ENCODE measurements around the gene C9orf152.
"Not testable (repeated sequence)": the region's sequence is repeated elsewhere in the genome, so short reads cannot be mapped to it uniquely, and the experiment has no call there.

The C9orf152 gene, protein sequence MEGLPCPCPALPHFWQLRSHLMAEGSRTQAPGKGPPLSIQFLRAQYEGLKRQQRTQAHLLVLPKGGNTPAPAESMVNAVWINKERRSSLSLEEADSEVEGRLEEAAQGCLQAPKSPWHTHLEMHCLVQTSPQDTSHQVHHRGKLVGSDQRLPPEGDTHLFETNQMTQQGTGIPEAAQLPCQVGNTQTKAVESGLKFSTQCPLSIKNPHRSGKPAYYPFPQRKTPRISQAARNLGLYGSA

DNA sequence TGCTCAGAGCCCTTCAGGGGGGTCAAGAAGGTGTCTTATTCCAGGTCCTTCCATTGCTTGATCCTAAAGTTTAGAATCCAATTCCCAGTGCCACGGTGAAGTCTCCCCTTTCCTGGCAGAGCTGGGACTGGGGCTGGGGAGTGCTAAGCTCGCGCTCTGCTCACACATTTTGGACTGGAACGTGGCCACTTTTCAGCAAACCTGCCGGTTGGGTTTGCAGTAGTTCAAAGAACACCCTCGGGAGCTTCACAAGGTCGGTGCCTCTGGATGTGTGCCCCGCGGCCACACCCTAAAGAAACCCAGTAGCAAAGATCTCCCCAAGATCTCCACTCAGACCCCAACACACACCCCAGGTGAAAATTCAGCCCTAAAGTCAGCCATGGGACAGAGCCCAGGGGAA is at the start of gene C9orf152:
C9orf152 (minus strand) TSS at position 129 of the 400 bp plus-strand sequence. CDS start 580 bp downstream, outside the sequence.
- no peak for DNase-seq

DNA sequence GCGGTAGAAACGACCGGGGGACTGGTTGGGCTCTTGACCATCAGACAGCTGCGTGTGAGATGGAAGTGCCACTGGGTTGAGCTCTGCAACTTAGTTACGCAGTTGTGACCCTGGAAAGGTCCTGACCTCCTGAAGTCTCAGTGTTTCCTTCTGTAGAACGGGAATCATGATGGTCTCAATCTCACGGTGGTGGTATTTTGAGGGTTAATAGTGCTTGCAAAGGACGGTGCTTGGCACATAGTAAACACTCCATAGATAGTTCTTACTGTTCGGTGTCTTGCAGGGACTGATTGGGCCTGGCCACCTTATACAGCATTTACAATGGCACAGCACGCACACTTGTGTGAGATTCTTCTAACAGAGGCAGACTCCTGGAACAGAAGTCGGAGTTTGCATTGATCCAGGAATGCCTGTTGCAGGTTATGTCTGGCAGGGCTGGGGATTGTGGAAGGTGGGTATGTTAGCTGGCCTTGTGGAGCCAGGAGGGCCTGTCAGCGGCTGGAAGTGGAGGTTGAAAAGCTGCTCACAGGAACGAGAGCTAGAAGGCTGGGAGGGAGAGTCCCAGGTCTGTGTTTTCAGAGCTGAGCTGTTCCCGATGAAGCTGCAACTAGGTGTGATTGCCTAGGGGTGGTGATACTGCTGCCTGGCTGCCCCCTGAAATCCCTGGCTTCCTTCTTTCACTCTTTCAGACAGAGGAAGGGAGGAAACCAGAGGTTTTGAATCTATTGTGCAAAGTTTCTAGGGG is 49.3 kb upstream of the C9orf152 start:
- peak in 1 of 2 donors; percentile 5 for DNase-seq

DNA sequence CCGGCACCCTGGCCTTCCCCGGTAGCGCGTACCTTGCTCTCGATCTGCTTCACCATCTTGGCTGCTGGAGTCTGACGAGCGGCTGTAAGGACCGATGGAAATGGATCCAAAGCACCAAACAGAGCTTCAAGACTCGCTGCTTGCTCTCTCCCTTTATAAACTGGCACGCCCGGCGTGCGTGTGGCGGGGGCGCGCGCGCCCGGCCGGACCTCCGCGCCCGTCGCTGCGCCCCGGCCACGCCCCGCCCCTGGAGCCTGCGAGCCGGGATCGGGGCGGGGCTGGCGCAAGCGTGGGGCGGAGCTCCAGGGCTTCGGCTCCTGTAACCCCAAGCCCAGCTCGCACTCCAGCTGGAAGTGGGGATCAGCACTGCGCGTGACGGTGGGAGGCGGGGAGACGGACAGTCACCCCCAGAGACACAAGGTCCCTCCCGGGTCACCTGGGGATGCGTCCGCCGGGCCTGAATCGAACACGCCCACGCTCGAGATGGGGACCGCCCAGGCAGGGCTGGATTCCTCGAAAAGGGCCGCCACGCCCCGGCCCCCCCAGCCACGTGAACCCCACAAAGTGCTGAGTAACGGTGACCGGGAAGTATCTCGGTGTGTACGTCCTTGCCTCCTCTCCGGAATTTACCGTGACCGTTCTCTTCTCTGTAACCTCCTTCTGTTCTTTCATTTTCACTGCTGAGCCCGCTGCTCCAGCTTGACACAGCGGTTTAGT is 48.6 kb upstream of the C9orf152 start, which contains the start of gene TXN:
TXN (minus strand) TSS at position 128 of the 717 bp plus-strand sequence; CDS start at position 56, 72 bp downstream.
- peak; percentile 82 to 85 for DNase-seq

DNA sequence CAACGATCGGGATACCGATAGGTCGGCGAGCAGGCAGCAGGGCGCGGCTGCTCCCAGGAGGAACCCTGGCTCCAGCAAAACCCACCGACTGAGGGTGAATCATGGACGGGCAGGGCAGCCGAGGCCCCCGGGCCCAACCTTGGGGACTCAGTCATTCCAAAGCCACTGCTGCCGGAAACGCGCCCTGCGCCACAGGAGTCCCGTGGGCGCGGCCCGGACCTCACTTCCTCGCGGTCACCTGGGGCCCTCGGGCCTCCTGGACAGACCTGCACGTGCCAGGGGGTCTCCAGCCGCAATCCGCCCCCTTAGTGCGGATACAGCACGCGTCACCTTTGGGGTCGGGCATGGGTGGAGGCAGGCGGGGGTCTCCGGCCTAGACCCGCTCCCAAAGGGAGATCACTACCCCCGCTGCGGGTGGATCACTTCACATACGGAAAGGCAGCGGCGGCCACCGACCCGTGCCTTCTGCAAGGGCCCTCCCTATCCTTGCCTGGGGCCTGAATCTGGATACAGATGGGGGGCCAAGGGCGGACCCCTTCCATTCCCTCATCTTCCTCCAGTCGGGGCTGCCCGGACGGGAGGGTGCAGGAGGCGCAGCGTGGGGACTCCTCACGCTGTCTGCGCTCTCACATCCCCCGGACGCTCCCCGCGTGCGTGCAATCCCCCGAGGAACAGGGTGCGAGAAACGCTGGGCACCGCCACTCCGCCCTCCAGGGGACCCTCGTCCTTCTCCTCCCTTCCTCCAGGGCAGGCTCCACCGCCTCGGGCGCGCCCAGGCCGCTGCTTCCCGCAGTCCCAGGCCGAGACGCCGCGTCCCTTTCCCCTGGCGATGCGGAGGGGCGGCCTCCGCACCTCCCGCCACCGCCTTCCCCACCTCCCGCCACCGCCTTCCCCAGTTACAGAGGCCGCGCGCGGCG is 47.8 kb upstream of the C9orf152 start:
- DNase-seq = peak; percentile 31 to 46

DNA sequence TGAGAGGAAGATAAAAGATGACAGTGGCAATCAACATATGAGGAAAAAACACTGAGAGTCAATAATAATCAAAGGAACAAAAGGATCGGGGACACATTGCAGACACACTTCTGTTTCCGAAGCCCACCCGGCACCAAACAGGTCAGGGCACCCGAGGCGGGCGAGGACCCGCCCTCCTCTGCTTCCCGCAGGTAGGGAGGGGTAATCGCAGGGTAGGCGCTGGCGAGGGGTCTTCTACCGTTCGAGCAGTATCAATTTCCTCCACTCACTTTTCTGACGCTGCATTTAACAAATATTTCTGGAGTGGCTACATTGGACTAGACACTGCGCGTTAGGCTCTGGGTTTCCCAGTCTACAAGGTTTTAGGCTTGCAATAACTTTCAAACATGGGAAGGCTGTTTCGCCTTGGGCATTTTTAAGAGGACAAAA is 47.1 kb upstream of the C9orf152 start:
- no peak for DNase-seq

DNA sequence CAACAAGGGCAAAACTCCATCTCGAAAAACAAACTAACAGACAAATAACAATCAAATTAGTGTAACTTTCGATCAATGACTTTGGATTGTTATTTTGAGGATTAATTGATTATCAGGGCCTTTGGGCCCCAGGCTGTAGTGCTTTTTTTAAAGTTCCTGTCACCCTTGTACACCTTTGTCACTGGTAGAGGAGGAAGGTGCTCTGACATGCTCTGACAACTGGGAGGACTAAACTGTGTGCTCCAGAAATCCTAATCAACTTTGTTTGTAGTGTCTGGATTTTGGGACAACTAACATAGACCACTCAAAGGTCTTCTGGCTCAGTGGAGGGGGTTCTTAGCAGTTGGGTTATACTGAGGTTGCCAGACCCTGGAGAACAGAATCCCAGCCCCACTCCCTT is 46.5 kb upstream of the C9orf152 start:
- no peak for DNase-seq

DNA sequence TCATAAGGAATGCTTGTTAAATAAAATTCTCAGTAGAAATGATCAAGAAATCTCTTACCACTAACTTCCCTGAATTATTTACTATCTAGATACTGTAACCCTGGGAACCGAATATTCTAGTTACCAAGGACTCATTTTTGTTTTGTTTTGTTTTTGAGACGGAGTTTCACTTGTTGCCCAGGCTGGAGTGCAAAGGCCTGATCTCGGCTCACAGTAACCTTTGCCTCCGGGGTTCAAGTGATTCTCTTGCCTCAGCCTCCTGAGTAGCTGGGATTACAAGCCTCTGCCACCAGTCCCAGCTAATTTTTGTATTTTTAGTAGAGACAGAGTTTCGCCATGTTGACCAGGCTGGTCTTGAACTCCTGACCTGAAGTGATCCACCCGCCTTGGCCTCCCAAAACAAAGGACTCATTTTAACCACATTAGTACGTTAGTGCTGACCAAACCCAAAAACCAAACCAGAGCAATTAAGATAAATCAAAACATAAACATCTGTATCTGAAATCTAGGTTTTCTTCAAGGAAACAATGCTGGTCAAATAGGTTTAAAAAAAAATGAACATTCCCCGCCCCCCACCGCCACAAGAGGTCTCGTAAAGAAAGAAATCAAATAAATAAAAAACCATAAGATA is 44.7 kb upstream of the C9orf152 start:
- no peak for DNase-seq

DNA sequence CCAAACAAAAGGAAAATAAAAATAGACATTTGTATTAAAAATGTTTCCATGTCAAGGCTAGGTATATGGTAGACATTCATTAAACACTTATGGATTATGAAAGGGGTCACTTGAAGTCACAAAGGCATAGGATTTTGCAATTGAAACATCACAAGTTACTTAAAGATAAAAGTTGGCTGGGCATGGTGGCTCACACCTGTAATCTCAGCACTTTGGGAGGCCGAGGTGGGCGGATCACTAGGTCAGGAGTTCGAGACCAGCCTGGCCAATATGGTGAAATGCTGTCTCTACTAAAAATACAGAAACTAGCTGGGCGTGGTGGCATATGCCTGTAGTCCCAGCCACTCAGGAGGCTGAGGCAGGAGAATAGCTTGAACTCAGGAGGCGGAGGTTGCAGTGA is 43.8 kb upstream of the C9orf152 start:
- not testable (repeated sequence) for DNase-seq

DNA sequence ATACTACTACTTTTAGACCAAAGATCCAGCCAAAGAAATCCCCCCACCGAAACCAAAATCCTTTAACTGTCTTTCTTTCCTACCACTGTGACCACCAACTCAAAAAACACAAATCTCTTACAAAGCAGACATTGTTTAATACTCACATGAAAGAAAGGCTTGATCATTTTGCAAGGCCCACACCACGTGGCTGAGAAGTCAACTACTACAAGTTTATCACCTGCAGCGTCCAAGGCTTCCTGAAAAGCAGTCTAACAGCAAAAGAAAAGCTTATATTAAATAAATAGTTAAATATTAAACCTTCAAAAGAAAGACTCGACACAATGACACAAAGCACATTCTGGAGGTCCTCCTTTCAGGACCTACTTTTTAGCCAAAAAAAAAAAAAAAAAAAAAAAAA is 43.3 kb upstream of the C9orf152 start:
- no peak for DNase-seq

DNA sequence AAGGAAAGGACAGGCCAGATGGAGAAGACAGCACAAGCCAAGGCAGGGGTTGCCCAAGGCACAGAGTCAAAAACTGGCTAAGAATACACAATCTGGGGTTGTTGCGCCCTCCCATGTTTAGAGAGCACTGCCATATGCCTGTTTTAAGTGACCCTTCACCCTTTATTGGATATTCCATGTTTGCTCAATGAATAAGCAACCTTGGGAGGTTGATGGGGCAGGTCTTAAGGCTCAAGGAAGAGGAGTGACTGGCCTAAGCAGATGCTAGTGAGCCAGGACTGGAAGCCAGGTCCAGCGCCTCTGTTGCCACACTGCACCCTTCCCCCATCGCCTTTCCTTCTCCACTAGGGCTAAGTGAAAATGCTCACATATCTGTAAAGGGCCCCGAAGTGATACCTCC is 41.6 kb upstream of the C9orf152 start:
- no peak for DNase-seq

DNA sequence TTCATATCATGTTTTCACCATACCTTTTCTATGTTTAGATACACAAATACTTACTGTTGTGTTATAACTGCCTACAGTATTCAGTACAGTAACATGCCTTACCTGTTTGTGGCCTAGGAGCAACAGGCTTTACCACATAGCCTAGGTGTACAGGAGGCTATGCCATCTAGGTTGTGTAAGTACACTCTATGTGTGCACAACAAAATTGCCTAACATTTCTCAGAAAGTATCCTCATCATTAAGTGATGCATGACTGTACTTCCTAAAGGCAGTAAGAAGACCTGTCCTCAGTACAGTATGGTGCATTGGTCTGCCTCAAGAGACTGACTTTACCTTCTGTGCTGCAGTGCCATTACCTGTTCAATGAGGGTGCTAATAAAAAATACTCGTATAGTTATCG is 40.4 kb upstream of the C9orf152 start:
- no peak for DNase-seq

DNA sequence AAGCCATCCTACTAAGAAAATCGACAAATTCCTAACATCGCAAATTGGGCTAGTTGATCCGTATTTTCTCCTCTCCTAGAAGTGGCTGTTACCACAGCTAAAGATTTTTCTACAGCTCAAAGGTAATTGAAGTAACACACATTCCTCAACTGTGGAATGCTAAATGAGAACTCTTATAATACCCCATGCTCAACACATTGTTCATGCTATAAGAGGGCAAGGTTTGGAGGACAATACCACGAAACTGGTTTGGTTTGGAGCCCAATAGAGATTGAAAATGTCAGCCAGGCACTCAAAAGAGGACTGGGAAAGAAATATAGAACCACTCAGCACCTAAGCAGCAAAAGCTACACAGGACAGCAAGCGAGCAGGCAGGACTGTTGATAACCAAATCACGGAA is 38.3 kb upstream of the C9orf152 start:
- DNase-seq = no peak

DNA sequence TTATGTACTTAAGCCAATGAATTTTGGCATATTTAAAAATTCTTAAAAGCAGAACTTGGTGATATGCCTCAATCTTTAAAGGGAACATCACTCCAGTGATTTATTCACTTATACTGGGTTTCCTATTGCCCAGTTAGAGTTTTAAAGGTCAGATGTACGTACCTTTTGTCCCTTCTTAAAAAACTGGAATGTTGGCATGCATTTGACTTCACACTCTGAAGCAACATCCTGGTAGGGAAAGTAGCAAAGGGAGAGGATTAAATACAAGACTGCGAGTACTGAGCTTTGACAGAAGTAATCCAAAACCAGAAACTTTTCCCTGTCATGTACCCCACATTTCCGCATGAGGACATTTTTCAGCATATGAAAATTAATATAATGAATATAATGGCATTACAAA is 36.7 kb upstream of the C9orf152 start:
- no peak for DNase-seq

DNA sequence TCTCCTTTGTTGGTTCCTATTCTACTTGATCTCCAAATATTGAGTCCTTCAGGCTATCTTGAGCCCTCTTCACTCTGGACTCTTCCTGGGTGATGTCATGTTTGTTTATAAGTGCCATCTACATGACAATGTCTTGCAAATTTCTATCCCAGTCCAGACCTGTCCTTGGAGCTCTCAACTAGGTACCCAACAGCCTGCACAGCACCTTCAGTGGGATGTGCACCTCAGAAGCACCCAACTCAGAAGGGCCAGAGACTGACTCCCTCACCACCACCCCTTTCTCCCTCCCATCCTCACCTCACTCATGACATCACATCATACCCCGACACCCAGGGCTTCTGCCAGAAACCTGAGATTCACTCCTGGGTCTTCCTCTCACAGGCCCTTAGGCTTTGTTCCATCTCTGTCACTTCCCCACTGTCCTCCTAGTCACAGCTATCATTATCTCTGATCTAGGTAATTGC is 33.9 kb upstream of the C9orf152 start:
- no peak for DNase-seq

DNA sequence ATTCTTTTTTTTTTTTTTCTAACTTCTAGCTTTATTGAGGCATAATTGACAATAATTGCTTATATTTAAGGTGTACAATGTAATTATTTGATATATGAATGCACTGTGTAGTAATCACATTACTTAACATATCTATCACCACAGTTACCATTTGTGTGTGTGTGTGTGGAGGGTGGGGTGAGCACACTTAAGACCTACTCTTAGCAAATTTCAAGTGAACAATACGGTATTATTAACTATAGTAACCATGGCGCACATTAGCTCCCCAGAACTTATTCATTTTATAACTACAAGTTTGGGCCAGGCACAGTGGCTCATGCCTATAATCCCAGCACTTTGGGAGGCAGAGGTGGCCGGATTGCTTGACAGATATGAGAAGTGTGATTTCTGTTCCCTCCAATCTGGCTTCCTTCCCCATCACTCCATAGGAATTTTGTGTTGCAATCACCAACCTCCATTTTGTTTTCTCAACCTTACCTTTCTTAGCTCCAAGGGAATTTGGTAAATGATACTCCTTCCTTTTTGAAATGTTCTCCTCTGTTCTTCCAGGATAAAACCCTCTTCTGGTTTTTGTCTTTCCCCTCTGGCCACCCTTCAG is 33.4 kb upstream of the C9orf152 start:
- no peak for DNase-seq

DNA sequence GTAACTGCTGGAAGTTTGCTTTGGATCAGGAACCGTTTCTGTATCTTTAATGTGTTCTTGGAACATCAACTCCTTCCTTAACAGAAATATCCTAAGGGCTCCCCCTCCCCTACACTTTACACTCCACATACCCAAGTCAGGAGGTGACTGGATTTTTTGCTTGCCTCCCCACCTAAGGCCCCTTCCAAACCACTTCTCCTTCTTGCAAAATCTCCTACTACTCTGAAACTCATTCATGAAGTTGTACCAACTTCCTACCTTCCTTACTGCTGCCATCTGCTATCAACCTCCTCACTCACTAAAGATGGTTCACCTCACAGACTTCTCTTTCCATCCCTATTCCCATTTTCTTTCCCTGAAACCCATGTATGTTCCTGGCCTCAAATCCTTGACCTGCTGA is 32.2 kb upstream of the C9orf152 start:
- no peak for DNase-seq

DNA sequence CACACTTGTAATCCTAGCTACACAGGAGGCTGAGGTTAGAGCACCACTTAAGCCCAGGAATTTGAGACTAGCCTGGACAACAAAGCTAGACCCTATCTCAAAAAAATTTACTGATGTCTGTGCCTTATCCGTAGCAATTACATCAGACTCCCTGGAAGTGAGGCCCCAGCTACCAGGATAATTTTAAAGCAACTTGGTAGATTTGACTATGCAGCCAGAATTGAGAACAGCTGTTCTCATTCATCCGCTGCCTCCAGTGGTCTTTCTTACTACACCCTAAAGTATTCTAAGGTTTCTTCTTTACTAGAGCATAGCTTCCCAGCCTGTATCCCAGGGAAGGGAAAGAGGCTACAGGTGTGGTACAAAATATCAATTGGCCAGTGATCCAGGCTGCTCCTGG is 20.4 kb upstream of the C9orf152 start:
- no peak for DNase-seq

DNA sequence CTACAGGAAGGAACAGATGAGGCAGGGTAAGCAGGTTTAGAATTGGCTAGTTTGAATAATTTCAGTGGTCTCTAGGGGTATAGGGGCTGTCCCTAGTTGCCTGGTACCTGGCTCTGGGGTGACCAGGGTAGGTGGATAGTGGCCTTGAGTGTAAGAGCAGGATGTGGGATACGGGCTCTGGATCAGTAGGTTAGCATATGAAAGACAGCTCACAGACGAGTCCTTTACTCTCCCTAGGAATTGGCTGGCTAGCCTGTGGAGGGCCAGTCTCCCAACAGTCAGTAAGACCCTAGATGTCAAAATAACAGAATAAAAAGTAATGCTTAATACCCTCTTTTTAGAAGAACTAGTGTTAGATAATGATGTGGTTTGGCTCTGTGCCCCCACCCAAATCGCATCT is 16.6 kb upstream of the C9orf152 start:
- DNase-seq = no peak

DNA sequence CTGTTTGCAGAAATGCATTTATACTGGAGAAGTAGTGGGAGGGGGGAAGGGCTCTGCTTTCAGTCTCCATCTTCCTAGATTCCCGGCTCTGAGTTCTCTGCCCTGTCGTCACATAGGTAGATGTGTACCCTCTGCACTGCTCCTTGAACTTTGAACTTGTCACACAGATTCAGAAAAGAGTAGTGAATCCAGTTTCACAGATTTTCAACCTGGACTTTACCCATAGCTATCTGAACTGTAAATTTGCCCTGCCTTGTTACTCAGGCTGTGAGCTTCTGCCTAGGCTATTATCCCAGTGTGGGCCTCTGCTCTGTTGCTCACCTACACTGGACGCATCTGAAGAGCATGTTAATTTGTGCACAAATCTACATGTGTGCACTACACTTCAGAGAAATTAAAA is 12.8 kb upstream of the C9orf152 start:
- DNase-seq = no peak

DNA sequence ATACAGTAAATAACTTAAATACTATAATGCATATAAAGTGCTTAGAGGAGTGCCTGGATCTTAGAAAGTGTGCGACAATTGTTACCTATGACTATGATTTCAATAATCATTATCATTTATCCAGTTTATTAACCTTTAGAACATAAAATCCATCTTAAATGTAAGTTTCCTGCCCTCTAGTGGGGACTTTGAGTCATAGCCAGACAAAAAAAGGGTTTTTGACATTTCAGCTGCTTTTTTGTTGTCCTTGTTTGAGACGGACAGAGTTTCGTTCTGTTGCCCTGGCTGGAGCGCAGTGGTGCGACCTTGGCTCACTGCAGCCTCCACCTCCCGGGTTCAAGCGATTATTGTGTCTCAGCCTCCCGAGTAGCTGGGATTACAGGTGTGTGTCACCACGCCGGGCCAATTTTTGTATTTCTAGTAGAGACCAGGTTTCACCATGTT is 9.7 kb upstream of the C9orf152 start:
- DNase-seq = peak in 1 of 2 donors; percentile 10

DNA sequence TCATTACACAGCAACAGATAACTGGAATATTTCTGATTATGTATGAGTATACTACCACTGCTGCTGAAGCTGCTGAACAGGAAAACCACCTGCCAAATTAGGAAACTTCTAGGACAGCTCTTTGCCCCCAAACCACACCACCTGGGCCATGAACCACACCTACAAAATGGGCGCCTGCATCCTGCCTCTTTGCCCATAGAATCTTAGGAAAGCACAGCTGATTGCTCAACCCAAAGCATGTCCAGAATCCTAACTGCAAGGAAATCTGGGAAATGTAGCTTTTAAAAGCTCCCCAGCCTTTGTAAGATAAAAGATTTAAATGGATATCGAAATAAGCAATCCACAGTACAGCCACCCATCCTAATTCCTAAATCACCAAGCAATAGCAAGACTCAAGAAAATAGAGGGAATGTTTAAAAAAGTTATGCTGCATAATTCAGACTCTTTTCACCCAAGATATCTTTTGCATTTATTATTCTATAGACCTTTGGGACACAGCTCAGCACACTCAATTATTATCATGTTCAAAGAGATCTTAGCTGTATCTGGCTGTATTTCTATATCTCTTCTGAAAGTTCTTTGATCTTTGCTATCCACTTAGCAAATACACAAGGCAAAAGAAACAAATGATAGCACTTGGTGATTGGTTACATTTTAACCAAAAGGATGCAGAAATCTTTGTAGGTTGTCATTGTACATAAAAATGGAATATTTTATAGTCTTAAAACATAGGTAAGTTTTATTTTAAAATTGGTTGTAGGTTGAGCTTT is 6.8 kb upstream of the C9orf152 start:
- DNase-seq = no peak

All from activated CD4-positive, alpha-beta T cell treated with anti-CD3 and anti-CD28 coated beads for 4 hours (primary cell).